ENCODE results near the gene PASD1.
"Not testable (repeated sequence)": the region's sequence is repeated elsewhere in the genome, so short reads cannot be mapped to it uniquely, and the experiment has no call there.

DNA sequence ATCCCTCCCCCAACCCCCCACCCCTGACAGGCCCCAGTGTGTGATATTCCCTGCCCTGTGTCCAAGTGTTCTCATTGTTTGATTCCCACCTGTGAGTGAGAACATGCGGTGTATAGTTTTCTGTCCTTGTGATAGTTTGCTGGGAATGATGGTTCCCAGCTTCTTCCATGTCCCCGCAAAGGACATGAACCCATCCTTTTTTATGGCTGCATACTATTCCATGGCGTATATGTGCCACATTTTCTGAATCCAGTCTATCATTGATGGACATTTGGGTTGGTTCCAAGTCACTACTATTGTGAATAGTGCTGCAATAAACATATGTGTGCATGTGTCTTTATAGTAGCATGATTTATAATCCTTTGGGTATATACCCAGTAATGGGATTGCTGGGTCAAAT, 29.9 kb downstream of the PASD1 start:
- TF ChIP-seq CTCF, POLR2A (IDR thresholded peaks at IDR 0.05): not testable (repeated sequence)
